ENCODE results near the gene CDCA4.

DNA sequence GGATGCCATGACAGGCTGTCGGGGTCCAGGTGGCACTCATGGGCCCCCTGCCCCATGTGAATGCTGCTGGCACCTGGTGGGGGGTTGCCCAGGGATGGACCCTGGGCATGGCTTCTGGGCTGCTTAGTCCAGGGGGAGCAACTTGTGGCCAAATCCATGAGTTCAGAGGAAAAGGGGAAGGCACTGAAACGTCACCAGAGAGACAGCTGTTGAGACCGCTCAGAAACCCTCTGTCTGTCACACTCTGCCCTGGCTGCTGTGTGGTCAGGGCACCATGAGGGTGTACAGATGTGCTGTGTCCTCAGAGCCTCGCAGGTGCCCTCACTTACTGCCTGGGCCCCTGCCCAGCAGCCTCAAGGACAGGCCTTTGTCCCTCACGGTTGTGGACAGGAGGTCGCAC lies 25.9 kb downstream of the CDCA4 start:
- TF ChIP-seq, protein P1, sequence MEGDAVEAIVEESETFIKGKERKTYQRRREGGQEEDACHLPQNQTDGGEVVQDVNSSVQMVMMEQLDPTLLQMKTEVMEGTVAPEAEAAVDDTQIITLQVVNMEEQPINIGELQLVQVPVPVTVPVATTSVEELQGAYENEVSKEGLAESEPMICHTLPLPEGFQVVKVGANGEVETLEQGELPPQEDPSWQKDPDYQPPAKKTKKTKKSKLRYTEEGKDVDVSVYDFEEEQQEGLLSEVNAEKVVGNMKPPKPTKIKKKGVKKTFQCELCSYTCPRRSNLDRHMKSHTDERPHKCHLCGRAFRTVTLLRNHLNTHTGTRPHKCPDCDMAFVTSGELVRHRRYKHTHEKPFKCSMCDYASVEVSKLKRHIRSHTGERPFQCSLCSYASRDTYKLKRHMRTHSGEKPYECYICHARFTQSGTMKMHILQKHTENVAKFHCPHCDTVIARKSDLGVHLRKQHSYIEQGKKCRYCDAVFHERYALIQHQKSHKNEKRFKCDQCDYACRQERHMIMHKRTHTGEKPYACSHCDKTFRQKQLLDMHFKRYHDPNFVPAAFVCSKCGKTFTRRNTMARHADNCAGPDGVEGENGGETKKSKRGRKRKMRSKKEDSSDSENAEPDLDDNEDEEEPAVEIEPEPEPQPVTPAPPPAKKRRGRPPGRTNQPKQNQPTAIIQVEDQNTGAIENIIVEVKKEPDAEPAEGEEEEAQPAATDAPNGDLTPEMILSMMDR (IDR thresholded peaks at IDR 0.05; ENCODE audit: low read depth, low read length, poor library complexity, severe bottlenecking): no peak
- no peak for TF ChIP-seq EZH2phosphoT487 (IDR thresholded peaks at IDR 0.05; ENCODE audit: borderline replicate concordance, low read length)
